H9 (cell line): Measurements from ENCODE around the gene TBCK. TPM values are rescaled to one million over a fixed set of nuclear protein-coding genes. Genes with fewer than 3 reads are reported as not detected.
"Not testable (repeated sequence)": the region's sequence is repeated elsewhere in the genome, so short reads cannot be mapped to it uniquely, and the experiment has no call there.

Experiments used
- DNase-seq: peaks from one replicate; pipeline ENCODE4 v3.0.0-alpha.2; 2017
- H2AFZ ChIP-seq: one replicate; pipeline ENCODE4 v1.6.1; 2013; ENCODE audit warnings: mild to moderate bottlenecking, low read length, control low read depth, moderate library complexity
- H2AK5ac ChIP-seq: 2 replicates; pipeline ENCODE4 v1.6.1; 2013; ENCODE audit warnings: low read length, control low read depth, mixed read lengths; ENCODE audit not compliant: insufficient read length
- H2BK120ac ChIP-seq: one replicate; pipeline ENCODE4 v1.6.1; 2013; ENCODE audit warnings: low read depth, mild to moderate bottlenecking, low read length, control low read depth, inconsistent platforms; ENCODE audit not compliant: poor library complexity, severe bottlenecking
- H2BK12ac ChIP-seq: 2 replicates; pipeline ENCODE4 v1.6.1; 2013; ENCODE audit warnings: low read length, control low read depth, mixed read lengths, low read depth; ENCODE audit not compliant: insufficient read length
- H2BK15ac ChIP-seq: 2 replicates; pipeline ENCODE4 v1.6.1; 2013; ENCODE audit warnings: low read depth, low read length, control low read depth
- H2BK20ac ChIP-seq: one replicate; pipeline ENCODE4 v1.6.1; 2013; ENCODE audit warnings: low read depth, mild to moderate bottlenecking, low read length, control low read depth, inconsistent platforms; ENCODE audit not compliant: poor library complexity, severe bottlenecking
- H2BK5ac ChIP-seq: 2 replicates; pipeline ENCODE4 v1.6.1; 2013; ENCODE audit warnings: low read length, control low read depth, mixed read lengths; ENCODE audit not compliant: insufficient read length
- H3K14ac ChIP-seq: 2 replicates; pipeline ENCODE4 v1.6.1; 2013; ENCODE audit warnings: low read length, control low read depth; ENCODE audit not compliant: insufficient read depth
- H3K18ac ChIP-seq: 2 replicates; pipeline ENCODE4 v1.6.1; 2013; ENCODE audit warnings: low read depth, mild to moderate bottlenecking, mixed read lengths, low read length, control low read depth; ENCODE audit not compliant: insufficient read length
- H3K23ac ChIP-seq: 2 replicates; pipeline ENCODE4 v1.6.1; 2013; ENCODE audit warnings: low read length, control low read depth, mixed read lengths, low read depth; ENCODE audit not compliant: insufficient read length
- H3K23me2 ChIP-seq: 2 replicates; pipeline ENCODE4 v1.6.1; 2013; ENCODE audit warnings: low read depth, mild to moderate bottlenecking, mixed read lengths, low read length, control low read depth; ENCODE audit not compliant: insufficient read length, poor library complexity, severe bottlenecking
- H3K27ac ChIP-seq: 2 replicates; pipeline ENCODE4 v1.5.1; 2013; ENCODE audit warnings: low read length, control low read depth, mixed read lengths, low read depth; ENCODE audit not compliant: insufficient read length
- H3K27me3 ChIP-seq: 2 replicates; pipeline ENCODE4 v1.6.1; 2013; ENCODE audit warnings: low read length, control low read depth, inconsistent platforms; ENCODE audit not compliant: insufficient read depth
- H3K4ac ChIP-seq: 2 replicates; pipeline ENCODE4 v1.6.1; 2013; ENCODE audit warnings: low read depth, mild to moderate bottlenecking, control low read depth, inconsistent platforms, low read length, moderate library complexity
- H3K4me1 ChIP-seq: 2 replicates; pipeline ENCODE4 v1.6.1; 2013; ENCODE audit warnings: low read length, control low read depth, inconsistent platforms; ENCODE audit not compliant: insufficient read depth
- H3K4me2 ChIP-seq: 2 replicates; pipeline ENCODE4 v1.6.1; 2013; ENCODE audit warnings: low read length, control low read depth, mixed read lengths; ENCODE audit not compliant: insufficient read length, insufficient read depth
- H3K56ac ChIP-seq: 2 replicates; pipeline ENCODE4 v1.6.1; 2013; ENCODE audit warnings: low read depth, mild to moderate bottlenecking, mixed read lengths, low read length, control low read depth; ENCODE audit not compliant: insufficient read length
- H3K79me1 ChIP-seq: 2 replicates; pipeline ENCODE4 v1.6.1; 2013; ENCODE audit warnings: low read depth, mild to moderate bottlenecking, moderate library complexity, low read length, control low read depth, inconsistent platforms; ENCODE audit not compliant: insufficient read depth, poor library complexity, severe bottlenecking
- H3K79me2 ChIP-seq: 2 replicates; pipeline ENCODE4 v1.6.1; 2013; ENCODE audit warnings: low read length, control low read depth, inconsistent platforms; ENCODE audit not compliant: insufficient read depth
- H3K9ac ChIP-seq: 2 replicates; pipeline ENCODE4 v1.6.1; 2013; ENCODE audit warnings: low read length, control low read depth, mixed read lengths; ENCODE audit not compliant: insufficient read length; ENCODE audit errors: extremely low read depth
- H3K9me3 ChIP-seq: one replicate; pipeline ENCODE4 v1.6.1; 2013; ENCODE audit warnings: low read depth, low read length, inconsistent platforms; ENCODE audit not compliant: control insufficient read depth
- H3T11ph ChIP-seq: one replicate; pipeline ENCODE4 v1.6.1; 2013; ENCODE audit warnings: mild to moderate bottlenecking, low read length, control low read depth, inconsistent platforms
- H4K20me1 ChIP-seq: one replicate; pipeline ENCODE4 v1.6.1; 2013; ENCODE audit not compliant: control insufficient read depth, insufficient read length, insufficient read depth
- H4K5ac ChIP-seq: 2 replicates; pipeline ENCODE4 v1.6.1; 2013; ENCODE audit warnings: low read depth, mild to moderate bottlenecking, mixed read lengths, low read length, control low read depth; ENCODE audit not compliant: insufficient read length
- H4K8ac ChIP-seq: replicated peaks from 2 replicates; pipeline ENCODE4 v1.6.1; 2013; ENCODE audit warnings: low read length, control low read depth, mixed read lengths, low read depth; ENCODE audit not compliant: insufficient read length
- H4K91ac ChIP-seq: 2 replicates; pipeline ENCODE4 v1.6.1; 2013; ENCODE audit warnings: low read depth, mild to moderate bottlenecking, moderate library complexity, mixed read lengths, low read length, control low read depth; ENCODE audit not compliant: insufficient read length
- H3K27ac Mint-ChIP-seq, 3 experiments: 2 replicates in 2 of 3; 3 replicates in 1 of 3; pipeline ENCODE4 v1.8.0; 2020 to 2021; ENCODE audit warnings: mixed read lengths in 3 of 3, mild to moderate bottlenecking in 1 of 3, moderate library complexity in 1 of 3
- H3K27me3 Mint-ChIP-seq: 2 replicates; pipeline ENCODE4 v1.8.0; 2021; ENCODE audit warnings: low read depth, mild to moderate bottlenecking, moderate library complexity, mixed read lengths
- H3K36me3 Mint-ChIP-seq, 3 experiments: 2 replicates in 2 of 3; 3 replicates in 1 of 3; pipeline ENCODE4 v1.8.0; 2020 to 2021; ENCODE audit warnings: low read depth in 3 of 3, mixed read lengths in 3 of 3; ENCODE audit not compliant: insufficient read depth in 1 of 3
- H3K4me1 Mint-ChIP-seq, 2 experiments: 2 replicates each; pipeline ENCODE4 v1.8.0; 2020; ENCODE audit warnings: mixed read lengths in 2 of 2
- H3K4me3 Mint-ChIP-seq, 2 experiments: 2 replicates in 1 of 2; 3 replicates in 1 of 2; pipeline ENCODE4 v1.8.0; 2020 to 2021; ENCODE audit warnings: mild to moderate bottlenecking in 2 of 2, mixed read lengths in 2 of 2, moderate library complexity in 1 of 2
- H3K9me3 Mint-ChIP-seq, 2 experiments: 2 replicates in 1 of 2; 3 replicates in 1 of 2; pipeline ENCODE4 v1.8.0; 2020; ENCODE audit warnings: mild to moderate bottlenecking in 2 of 2, mixed read lengths in 2 of 2, moderate library complexity in 1 of 2
- CTCF ChIP-seq: fragments of 200-600 bp; sonication (generic); conservative IDR thresholded peaks from 3 replicates; pipeline ENCODE4 v1.8.0; 2021; ENCODE audit warnings: antibody characterized with exemption, mild to moderate bottlenecking
- WGBS: extraction: QIAGEN DNeasy Blood & Tissue Kit; methylation state at CpG from one replicate; pipeline ENCODE4 v1.1.7; 2013; ENCODE audit warnings: missing lambda C conversion rate, low lambda C conversion rate, mixed read lengths; ENCODE audit not compliant: insufficient read length; ENCODE audit errors: extremely low coverage; 5-methylcytosine and 5-hydroxymethylcytosine counted together
- total RNA-seq: library from RNA; stranded (reverse); gene quantifications from 2 replicates; pipeline ENCODE4 v1.2.1, GENCODE V29; 2021

Gene TBCK
- total RNA-seq, 1 experiment from 2014 or later = 22.1 TPM

GRCh38 chr4:106323119-106323518 lies 7.1 kb upstream of the TBCK start:
- no peak overlapping the region for H2BK120ac ChIP-seq
- Mint-ChIP-seq H3K4me1 (peaks cover 9 to 10% of the 10 kb centered on the region in 2 experiments), H3K4me3 (no peak overlapping the region), H3K27me3 (no peaks in the 10 kb centered on the region), H3K27ac (no peak overlapping the region), H3K9me3 (peaks cover 13 to 15% of the 10 kb centered on the region in 2 experiments), H3K36me3 (peaks cover 20 to 31% (median 30%) of the 10 kb centered on the region in 3 experiments; a peak in 6 of 7 replicates)
- H3K79me2 ChIP-seq = no peaks in the 10 kb centered on the region; the same call in 1 of the 2 replicates
- no peak overlapping the region for H4K5ac ChIP-seq
- H3K9me3 ChIP-seq = no peaks in the 10 kb centered on the region
- H2BK5ac ChIP-seq = no peak overlapping the region
- H3K56ac ChIP-seq = no peak overlapping the region
- no peaks in the 10 kb centered on the region for H3K4me1 ChIP-seq
- no peak overlapping the region for H3K27ac ChIP-seq
- no peak overlapping the region for H3K4ac ChIP-seq
- no peak overlapping the region for H3K4me2 ChIP-seq
- TF ChIP-seq CTCF = no peak
- no peak overlapping the region for H2AK5ac ChIP-seq
- no peak overlapping the region for H3K18ac ChIP-seq
- no peak overlapping the region for H3T11ph ChIP-seq
- no peaks in the 10 kb centered on the region for H3K23me2 ChIP-seq
- H3K79me1 ChIP-seq = no peaks in the 10 kb centered on the region
- no peaks in the 10 kb centered on the region for H4K20me1 ChIP-seq
- no peak overlapping the region for H2BK20ac ChIP-seq
- no peak overlapping the region for H2AFZ ChIP-seq
- no peaks in the 10 kb centered on the region for H3K27me3 ChIP-seq
- H4K91ac ChIP-seq = no peak overlapping the region
- H2BK12ac ChIP-seq = no peak overlapping the region
- H4K8ac ChIP-seq = no peak overlapping the region
- H3K9ac ChIP-seq = no peak overlapping the region
- no peak overlapping the region for H3K23ac ChIP-seq
- no peak overlapping the region for H2BK15ac ChIP-seq
- DNase-seq = no peak
- H3K14ac ChIP-seq = no peak overlapping the region

- not testable (repeated sequence) for H3K27me3 Mint-ChIP-seq, H3K9me3 ChIP-seq, H3K56ac ChIP-seq, H3K18ac ChIP-seq, H3K4me1 ChIP-seq, H2BK15ac ChIP-seq, H2BK5ac ChIP-seq, H3K23ac ChIP-seq, H2AFZ ChIP-seq, H3K4me3 Mint-ChIP-seq, H4K8ac ChIP-seq, H3K4me2 ChIP-seq, DNase-seq, H4K91ac ChIP-seq, H3K27ac ChIP-seq, H4K20me1 ChIP-seq, H3K14ac ChIP-seq, H3K9ac ChIP-seq, H4K5ac ChIP-seq, H3T11ph ChIP-seq, H3K27me3 ChIP-seq, H2AK5ac ChIP-seq, H2BK120ac ChIP-seq, H2BK20ac ChIP-seq, H3K23me2 ChIP-seq, H3K4ac ChIP-seq, H3K79me1 ChIP-seq, H2BK12ac ChIP-seq
- 0 out of 7 replicates have a peak overlapping the region, but pooled peaks of 1 of the 3 experiments have one; percentile 83 for H3K27ac Mint-ChIP-seq
- H3K4me1 Mint-ChIP-seq = peaks cover 9 to 10% of the 10 kb centered on the region in 2 experiments
- H3K79me2 ChIP-seq = peaks cover 10% of the 10 kb centered on the region; the same call in 1 of the 2 replicates
- H3K36me3 Mint-ChIP-seq = peaks cover 18 to 22% (median 20%) of the 10 kb centered on the region in 3 experiments; a peak in 6 of 7 replicates
- WGBS = no CpG with 5 or more reads among the region's 6 CpGs
- H3K9me3 Mint-ChIP-seq = peaks cover 13 to 15% of the 10 kb centered on the region in 2 experiments
Measured at GRCh38 chr4:106321814-106322213, 5.8 kb upstream of the TBCK start.
